ENCODE results near the gene SHROOM3.

SHROOM3 gene

GRCh38 chr4:76634220-76634619, 199.2 kb downstream of the SHROOM3 start:
- no peak for DNase-seq

DNA sequence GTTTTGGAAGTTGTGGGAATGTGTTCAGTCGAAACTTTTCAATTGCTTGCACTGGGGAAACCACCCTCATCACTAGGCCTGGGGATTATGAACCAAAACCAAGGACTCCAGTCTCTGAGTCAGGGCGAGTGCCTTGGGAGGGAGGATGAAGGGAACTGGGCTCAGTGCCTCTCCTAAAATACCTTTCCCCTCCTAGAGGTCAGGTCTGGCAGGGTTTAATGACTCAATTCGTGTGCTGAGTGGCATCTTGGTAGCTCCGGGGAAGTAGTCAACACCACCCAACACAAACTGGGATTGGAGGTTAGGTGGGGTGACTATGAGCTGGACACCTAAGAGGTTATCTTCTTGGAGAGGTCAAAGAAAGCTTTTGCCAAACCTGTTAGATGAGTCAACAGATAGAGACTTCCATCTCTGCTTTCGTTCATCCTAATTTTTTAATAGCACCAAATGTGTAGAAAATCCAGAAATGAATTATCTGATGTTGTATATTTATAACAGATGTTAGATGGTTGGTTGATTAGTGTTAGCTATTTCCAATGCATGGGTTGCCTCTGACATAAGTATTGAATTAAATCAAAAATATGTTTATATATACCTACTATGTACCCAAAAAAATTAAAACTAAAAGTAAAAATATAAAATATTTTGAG, 202.8 kb downstream of the SHROOM3 start:
- no peak for DNase-seq

DNA sequence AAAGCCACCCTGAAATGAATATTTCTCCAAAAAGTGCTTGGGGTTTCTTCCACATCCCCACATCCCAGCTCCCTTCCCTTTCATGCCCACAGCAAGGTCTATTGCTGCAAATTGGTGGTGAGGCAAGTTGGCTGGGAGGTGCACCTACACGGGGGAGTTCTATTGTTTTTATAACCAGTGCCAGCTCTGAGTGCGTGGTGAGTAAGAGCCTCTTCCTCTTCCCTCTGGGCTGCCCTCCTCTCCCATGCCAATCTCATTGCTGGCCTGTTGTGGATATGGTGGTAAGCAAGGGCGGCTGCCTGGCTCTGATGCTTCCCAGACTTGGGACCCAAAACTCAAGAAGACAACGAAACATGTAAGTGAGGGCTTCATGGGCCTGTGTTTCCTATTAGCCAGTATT, 204.3 kb downstream of the SHROOM3 start:
- no peak for DNase-seq

- no peak for DNase-seq
Measured at GRCh38 chr4:76640353-76640910, 205.4 kb downstream of the SHROOM3 start.

DNA sequence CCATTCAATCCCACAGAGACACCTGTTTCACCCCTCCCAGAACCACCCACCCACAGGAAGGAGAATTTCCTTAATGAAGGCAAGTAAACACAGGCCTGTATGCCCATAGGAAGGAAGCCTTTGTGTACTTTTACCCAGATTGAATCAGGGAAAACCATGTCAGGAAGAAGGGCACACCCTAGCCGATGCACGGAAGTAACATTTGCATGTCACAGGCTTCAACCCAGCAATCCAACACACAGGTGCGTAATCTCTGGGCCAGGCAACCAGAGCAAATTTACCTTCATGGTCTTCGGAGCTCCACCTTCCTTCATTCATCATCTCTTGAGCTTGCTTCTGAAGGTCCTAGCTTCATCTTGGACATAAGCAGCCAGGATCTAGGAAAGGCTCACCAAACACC, 206.3 kb downstream of the SHROOM3 start:
- DNase-seq: no peak

DNA sequence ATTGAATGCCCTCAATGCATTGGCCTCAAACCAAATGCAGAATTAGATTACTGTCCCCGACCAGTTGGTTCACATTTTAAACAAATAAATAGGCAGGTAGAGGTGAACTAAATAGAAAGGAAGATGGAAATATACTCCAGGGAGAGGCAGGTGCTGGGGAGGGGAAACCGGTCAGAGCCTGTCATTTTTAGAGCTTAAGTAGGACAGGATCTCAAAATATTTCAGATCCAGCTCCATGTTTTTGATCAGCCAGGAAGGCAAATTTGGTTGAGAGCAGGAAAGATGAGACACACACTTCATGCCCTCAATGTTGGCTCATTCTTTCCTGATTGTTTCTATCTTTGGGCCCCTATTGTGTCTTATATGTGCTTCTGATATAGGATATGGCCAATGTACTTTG, 206.7 kb downstream of the SHROOM3 start:
- DNase-seq: no peak

GRCh38 chr4:76644831-76645485, 209.9 kb downstream of the SHROOM3 start:
- no peak for DNase-seq

DNA sequence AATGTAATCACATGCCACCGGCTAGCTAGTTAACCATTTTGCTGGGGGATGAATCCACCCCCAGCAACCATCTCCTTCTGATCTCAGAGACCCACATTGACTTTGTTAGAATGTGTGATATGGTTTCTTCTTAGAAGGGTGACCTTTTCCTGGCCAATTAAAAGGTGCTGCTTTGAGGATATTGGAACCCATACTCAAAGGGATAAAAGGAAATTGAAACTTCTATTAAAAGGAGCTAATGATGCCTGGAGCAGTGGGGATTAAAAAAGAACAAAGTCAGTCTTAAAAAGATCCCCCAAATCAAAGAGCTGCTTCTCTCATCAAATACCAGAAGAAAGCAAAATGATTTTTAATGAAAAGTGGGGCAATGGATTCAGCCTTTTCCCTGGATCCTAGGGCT, 214.1 kb downstream of the SHROOM3 start:
- DNase-seq: no peak

GRCh38 chr4:76651616-76652015, 216.6 kb downstream of the SHROOM3 start:
- DNase-seq: no peak

DNA sequence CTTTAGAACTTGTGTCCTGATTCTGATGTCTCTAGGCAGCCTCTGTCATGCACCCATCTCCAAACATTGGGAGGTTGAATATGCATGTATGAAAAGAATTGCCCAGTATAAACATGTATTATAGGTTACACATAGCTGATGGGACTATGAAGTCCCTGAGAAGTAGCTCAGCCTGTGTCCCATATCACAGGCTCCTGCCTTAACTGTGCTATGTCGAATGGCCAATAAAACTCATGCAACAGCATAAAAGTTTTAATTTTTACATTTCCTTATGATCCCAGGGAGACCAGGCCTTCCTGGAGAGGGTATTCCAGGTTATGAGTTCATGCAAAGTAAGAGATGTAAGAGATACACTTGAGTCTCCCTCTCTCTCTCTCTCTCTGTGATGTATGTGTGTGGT, 217.4 kb downstream of the SHROOM3 start:
- DNase-seq: no peak

- DNase-seq: no peak
Measured at GRCh38 chr4:76654084-76654483, 219.1 kb downstream of the SHROOM3 start.

DNA sequence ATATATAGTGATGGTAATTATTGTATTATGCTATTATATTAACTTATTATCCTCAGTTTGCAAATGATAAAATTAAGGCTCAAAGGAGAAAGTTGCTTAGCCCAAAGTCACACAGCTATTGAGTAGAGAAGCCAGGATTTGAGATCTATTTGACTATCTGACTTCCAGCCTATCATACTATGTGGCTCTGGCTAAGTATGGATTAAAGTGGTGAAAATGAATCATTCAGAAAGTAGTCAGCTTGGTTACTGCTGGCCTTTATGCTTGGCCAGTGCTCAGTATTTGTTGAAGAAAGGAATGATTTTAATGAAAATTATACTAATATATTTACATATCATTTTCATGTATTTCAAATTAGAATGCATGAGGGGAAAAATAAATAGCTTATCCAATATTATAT, 219.8 kb downstream of the SHROOM3 start:
- no peak for DNase-seq

DNA sequence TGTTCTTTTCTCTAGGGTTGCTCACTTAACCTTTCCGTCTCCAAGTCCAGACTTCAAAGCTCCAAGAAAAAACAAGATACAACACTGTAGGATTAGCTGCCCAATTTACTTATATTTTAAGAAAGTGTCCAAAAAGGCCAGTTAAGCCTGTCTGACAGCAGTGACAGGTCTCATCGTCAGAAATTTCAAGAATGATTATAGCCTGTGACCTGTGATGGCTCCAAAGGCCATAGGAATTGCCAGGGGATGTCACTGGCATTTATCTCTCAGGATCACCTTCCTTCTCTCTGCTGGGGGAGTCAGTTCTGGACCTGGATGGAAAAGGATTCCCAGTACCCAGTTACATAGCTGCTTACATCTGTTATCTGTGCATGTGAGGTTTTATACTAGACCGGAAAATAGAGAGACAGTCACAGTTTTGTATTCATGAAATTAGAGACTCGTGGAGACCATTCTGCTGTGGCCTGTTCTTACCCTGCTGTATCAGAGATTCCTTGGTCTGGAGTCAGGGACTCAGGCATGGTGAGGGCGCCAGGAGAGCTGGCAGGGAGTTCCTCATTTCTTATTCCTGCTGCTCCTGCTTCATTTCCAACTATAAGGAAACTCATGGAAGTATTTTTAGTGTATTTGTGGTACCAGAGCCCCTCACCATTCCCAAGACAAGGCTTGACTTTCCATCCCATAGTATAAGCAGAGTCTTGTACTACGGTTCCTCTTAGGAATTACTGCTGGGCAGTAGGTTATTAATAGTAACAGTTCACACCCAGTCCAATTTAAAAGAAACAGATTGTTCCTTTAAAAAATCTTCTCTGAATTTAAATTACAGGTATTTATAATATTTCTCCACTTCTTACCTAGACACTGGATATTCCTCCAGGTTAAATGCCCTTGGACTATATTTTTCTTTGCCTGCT, 220.8 kb downstream of the SHROOM3 start:
- DNase-seq: no peak

- no peak for DNase-seq
Measured at GRCh38 chr4:76657443-76657842, 222.4 kb downstream of the SHROOM3 start.

DNA sequence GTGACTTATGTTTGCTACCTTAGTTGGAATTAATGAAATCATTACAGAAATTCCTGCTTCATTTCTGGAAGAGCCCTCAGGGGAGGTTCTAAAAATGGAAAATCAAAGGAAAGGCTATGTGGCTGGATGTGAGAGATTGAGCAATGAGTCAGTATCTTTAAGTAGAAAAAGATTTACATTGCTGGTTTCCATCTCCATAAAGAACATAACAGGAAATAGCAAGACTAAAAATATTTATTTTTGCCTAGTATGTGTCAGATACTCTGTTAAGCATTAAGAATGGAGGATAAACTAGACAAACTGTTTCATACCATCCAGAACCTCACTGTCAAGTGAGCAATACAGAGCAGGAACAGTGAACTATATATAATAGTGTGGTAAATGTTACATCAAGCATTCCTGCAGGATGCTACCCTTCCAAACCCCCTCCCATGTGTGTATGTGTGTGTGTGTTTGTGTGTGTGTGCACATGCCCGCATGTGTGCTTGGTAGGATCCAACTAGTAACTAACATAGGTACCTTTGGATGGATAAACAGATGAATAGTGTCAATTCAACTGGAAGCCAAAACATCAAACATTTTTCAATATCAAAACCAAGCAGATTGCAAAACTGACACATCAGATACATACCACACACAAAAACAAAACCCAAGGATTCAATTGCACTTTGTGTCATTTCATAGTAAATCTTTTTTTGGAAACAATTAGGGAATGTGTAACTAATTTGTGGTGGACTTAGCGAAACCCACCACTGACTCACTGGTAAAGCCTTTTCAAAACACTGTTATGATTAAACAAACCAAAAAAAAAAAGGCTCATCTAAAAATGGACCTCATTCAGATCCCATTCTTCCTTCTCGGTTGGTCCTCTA, 223.4 kb downstream of the SHROOM3 start:
- no peak for DNase-seq

DNA sequence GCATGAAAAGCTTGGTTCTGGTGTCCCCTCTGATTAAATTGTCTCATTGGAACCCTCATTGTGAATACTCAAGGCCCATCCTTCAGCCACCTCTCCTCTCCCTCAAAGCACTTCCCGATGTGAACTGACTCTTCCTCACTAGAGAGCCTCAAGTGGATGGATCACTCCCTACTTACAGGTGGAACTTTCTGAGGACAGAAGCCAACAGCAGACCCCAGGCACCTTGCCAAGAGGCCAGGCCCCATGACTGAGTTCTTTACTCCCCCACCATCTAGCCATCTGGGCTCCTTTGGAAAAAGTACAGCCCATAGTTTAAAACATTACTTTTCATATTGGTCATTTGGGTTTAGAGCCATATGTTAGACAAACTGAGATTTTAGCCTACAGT, 224.1 kb downstream of the SHROOM3 start:
- DNase-seq: no peak

GRCh38 chr4:76663824-76664223, 228.8 kb downstream of the SHROOM3 start:
- DNase-seq: no peak

DNA sequence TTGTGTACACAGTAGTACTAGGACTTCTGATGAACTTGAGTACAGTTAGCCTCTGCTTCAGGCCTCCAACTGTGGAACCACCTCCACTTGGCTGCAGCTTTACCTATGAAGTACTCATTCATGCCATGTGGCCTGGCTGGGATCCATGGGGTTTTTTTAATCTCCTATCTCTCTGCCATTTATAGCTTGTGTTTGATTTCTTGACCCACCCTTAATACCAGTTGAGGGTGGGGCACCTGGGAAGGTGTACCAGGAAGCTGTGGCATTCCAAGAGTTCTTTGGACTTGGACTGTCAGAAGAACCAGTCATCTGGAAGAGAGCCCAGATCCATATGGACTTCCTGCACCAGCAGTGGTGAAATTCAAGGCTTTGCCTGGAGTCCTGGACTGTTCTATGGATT, 230.1 kb downstream of the SHROOM3 start:
- no peak for DNase-seq

DNA sequence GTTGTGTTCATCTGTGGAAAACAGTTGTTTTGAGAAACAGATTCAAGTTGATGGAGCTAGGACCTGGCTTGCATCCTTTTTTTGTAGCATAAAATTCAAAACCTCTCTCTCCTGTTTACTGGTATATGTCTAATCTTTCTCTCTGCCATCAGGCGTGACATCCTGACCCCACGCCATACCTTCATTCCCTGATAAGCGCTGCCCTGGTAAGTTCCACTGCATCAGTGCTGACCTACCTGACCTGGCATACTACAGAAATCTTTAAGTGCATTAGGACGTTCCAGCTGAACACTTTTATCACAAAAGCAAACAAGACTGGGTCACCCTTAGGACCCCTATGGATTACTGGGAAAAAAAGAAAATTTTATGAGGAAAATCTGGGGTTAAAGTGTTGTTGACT, 230.7 kb downstream of the SHROOM3 start:
- DNase-seq: no peak

DNA sequence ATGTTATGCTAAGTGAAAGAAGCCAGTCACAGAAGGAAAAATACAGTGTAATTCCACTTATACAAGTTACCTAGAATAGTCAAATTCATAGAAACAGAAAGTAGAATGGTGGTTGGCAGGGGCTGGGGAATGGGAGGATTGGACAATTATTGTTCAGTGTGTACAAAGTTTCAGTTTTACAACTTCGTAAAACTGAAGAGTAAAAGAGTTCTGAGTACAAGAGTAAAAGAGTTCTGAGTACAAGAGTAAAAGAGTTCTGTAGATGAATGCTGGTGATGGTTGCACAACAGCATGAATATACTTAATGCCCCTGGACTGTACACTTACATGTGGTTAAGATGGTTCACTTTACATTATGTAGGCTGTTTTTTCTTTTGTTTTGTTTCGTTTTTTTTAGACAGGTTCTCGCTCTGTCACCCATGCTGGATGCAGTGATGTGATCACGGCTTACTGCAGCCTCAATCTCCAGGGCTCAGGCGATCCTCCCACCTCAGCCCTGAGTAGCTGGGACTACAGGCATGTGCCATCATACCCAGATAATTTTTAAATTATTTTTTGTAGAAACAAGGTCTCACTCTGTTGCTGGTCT, 232.0 kb downstream of the SHROOM3 start:
- DNase-seq: no peak

- DNase-seq: no peak
Measured at GRCh38 chr4:76670631-76671030, 235.6 kb downstream of the SHROOM3 start.

- DNase-seq: no peak
Measured at GRCh38 chr4:76673362-76673761, 238.3 kb downstream of the SHROOM3 start.

Measured in Kasumi-1 (cell line).